ENCODE measurements around the gene C19orf81.
A peak's percentile ranks its signal among the peaks of the same experiment; 100 is the strongest.
"Not testable (repeated sequence)": the region's sequence is repeated elsewhere in the genome, so short reads cannot be mapped to it uniquely, and the experiment has no call there.

The C19orf81 gene

DNA sequence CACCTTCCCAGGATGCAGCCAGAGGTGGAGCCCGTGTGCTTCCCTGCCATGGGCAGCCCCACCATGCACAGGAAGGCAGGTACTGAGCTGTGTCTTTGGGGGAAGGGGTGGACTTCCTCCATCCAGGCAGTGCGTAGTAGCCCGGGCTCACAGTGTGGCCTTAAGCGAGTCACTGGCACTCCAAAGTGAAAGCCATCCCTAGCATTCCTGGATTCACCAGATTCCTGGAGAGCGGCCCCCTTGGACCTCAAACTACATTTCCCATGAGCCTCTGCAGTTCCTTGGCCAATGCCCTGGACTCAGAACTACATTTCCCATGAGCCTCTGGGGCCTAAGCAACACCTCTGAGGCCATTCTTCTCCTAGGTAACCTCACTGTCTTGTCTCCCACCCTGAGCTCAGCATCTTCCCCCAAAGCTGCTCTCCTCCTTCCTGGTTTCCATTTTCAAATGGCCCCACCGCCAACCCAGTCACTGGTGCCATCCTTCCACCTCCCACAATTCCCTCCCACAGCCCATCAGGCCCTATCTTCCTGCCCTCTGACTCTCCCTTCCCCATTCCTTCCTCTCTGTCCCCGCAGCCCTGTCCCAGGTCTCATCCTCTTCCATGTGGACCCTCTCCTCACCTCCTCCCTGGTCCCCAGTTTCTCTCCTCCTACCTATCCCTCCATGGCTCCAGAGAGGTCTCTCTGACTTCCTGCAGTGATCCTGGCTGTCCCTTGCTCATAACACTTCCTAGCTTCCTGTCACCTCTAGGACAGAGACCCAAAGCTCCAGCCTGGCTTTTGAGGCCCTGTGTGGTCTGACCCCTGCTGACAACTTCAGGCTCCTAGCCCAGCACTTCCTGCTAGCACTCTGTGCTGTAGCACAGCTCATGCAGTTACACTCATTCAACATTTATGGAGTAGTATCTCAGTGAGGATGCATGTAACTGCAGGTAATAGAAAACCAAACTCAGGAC lies at the start of gene C19orf81:
C19orf81 (plus strand) TSS at position 13 of the 959 bp plus-strand sequence; CDS start at position 13, 0 bp downstream.
- DNase-seq (ENCODE audit: low read depth in 1 of 2, low spot score in 1 of 2) = no peak

GRCh38 chr19:50601407-50602088 lies 47.7 kb upstream of the C19orf81 start:
- DNase-seq (ENCODE audit: low read depth in 1 of 2, low spot score in 1 of 2) = no peak

DNA sequence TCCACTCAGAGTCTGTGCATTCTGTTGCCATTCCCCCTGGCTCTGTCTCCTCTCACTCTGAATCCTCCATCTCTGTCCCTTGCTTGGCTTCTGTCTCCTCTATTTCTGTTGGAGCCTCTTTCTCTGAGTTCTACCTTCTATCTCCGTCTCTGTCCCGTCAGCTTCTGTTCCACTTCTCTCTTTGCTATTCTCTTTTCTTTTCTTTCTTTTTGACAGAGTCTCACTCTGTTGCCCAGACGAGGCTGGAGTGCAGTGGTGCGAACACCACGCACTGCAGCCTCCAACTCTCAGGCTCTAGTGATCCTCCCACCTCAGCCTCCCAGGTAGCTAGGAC lies 47.2 kb upstream of the C19orf81 start:
- no peak for DNase-seq (ENCODE audit: low read depth in 1 of 2, low spot score in 1 of 2)

- DNase-seq (ENCODE audit: low read depth in 1 of 2, low spot score in 1 of 2) = no peak
These were observed 46.7 kb upstream of the C19orf81 start for GRCh38 chr19:50602496-50602895.

GRCh38 chr19:50602935-50603334 lies 46.3 kb upstream of the C19orf81 start:
- no peak for DNase-seq (ENCODE audit: low read depth in 1 of 2, low spot score in 1 of 2)

DNA sequence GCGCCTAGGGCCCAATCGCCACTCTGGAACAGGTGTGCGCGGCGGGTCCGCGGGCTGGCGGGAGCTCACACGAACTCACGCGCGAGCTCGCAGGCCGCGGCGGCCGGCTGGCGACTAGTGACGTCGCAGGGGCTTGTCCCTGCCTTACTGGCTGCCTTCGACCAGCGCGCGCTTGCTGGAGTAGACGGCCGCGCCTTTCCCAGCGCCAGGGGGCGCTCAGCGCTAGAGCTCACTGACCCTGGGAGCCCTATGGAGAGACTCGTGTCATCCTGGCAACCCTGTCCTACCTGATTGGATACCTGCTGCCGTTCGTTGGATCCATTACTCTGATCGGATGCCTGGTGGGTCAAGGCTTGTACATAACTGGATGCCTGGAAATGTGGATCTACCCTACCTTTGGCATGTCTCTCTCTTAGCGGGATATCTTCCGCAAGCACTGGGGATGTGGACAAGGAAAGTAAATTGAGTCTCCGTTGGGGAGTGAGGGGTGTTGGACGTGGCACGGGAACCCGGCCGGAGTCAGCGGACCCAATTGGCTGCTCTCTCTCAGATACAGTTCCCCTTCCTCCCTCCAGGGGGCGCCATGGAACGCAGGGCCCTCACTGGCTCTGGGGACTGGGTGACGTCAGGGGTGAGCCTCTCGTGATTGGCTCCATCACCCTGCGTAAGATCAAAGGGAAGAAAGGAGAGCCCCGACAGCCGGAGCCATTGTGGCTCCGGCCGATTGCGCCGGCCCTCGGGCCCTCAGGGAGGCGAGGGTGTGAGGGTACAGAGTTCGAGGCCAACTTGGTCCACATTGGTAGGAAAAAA lies 44.8 kb upstream of the C19orf81 start:
- DNase-seq (ENCODE audit: low read depth in 1 of 2, low spot score in 1 of 2) = not testable (repeated sequence)

DNA sequence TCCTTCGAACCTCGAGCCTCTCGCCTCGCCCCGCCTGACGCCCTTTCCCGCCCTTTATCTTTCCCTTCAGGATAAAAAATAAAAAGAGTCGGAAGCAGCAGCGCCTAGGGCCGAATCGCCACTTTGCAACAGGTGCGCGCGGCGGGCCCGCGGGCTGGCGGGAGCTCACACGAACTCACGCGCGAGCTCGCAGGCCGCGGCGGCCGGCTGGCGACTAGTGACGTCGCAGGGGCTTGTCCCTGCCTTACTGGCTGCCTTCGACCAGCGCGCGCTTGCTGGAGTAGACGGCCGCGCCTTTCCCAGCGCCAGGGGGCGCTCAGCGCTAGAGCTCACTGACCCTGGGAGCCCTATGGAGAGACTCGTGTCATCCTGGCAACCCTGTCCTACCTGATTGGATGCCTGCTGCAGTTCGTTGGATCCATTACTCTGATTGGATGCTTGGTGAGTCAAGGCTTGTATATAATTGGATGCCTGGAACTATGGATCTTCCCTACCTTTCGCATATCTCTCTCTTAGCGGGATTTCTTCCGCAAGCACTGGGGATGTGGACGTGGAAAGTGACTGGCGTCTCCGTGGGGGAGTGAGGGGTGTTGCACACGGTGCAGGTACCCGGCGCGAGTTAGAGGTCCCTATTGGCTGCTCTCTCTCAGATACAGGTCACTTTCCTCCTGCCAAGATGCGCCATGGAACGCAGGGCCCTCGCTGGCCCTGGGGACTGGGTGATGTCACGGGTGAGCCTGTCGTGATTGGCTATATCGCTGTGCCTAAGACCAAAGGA lies 43.0 kb upstream of the C19orf81 start:
- not testable (repeated sequence) for DNase-seq (ENCODE audit: low read depth in 1 of 2, low spot score in 1 of 2)

GRCh38 chr19:50607388-50607787 lies 41.9 kb upstream of the C19orf81 start:
- no peak for DNase-seq (ENCODE audit: low read depth in 1 of 2, low spot score in 1 of 2)

DNA sequence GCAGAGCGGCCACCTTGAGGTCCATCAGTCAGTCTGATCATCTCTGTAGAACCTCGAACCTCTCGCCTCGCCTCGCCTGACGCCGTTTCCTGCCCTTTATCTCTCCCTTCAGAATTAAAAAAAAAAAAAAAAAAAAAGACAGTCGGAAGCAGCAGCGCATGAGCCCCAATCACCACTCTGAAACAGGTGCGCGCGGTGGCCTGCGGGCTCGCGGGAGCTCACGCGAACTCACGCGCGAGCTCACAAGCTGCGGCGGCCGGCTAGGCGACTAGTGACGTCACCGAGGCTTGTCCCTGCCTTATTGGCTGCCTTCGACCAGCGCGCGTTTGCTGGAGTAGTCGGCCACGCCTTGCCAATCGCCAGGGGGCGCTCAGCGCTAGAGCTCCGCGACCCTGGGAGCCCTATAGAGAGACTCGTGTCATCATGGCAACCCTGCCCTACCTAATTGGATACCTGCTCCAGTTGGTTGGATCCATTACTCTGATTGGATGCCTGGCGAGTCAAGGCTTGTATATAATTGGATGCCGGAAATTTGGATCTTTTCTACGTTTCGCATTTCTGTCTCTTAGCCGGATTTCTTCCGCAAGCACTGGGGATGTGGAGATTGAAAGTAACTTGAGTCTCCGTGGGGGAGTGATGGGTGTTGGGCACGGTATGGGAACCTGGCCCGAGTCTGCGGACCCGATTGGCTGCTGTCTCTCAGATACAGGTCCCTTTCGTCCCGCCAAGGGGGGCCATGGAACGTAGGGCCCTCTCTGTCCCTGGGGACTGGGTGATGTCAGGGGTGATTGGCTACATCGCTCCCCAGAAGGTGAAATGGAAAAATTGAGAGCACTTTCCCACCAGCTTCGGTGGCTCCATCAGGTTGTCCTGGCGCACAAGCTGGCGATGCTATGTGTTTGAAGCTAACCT lies 41.1 kb upstream of the C19orf81 start:
- peak in 1 of 2 donors; percentile 33 for DNase-seq (ENCODE audit: low read depth in 1 of 2, low spot score in 1 of 2)

DNA sequence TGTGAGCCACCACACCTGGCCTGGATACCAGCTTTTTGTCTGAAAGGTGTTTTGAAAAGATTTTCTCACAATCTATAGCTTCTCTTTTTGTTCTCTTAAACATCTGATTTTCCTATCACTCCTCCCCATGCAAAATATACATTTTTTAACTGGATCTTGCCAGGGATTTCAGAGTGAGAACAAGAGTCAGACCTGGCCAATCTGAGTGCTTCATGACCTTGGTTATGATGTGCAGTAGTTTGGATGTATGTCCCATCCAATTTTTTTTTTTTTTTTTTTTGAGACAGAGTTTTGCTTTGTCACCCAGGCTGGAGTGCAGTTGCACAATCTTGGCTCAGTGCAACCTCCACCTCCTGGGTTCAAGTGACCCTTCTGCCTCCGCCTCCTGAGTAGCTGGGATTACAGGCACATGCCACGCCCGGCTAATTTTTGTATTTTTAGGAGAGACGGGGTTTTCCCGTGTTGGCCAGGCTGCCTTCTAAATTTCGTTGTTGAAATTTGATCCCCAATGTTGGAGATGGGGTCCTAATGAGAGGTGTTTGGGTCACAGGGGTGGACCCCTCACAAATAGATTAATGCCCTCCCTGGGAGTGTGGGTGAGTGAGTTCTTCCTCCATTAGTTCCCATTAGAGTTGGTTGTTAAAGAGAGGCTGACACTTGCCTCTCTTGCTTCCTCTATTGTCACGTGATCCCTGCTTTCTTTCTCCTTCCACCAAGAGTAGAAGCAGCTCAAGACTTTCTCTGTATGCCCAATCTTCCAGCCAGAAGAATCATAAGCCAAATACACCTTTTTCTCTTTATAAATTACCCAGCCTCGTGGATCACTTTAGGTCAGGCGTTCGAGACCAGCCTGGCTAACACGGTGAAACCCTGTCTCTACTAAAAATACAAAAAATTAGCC lies 36.5 kb upstream of the C19orf81 start:
- DNase-seq (ENCODE audit: low read depth in 1 of 2, low spot score in 1 of 2) = not testable (repeated sequence)

DNA sequence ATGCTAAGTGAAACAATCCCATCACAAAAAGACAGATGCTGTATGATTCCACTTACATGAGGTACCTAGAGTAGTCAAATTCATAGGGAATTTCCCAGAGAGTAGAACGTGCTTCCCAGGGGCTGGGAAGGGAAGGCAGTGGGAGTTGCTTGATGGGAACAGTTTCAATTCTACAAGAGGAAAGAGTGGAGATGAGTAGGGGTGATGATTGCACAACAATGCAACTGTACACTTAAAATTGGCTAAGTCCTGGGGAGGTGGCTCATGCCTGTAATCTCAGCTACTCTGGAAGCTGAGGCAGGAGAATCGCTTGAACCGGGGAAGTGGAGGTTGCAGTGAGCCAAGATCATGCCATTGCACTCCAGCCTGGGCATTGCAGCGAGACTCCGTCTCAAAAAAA lies 30.9 kb upstream of the C19orf81 start:
- not testable (repeated sequence) for DNase-seq (ENCODE audit: low read depth in 1 of 2, low spot score in 1 of 2)

GRCh38 chr19:50619184-50619583 lies 30.1 kb upstream of the C19orf81 start:
- not testable (repeated sequence) for DNase-seq (ENCODE audit: low read depth in 1 of 2, low spot score in 1 of 2)

DNA sequence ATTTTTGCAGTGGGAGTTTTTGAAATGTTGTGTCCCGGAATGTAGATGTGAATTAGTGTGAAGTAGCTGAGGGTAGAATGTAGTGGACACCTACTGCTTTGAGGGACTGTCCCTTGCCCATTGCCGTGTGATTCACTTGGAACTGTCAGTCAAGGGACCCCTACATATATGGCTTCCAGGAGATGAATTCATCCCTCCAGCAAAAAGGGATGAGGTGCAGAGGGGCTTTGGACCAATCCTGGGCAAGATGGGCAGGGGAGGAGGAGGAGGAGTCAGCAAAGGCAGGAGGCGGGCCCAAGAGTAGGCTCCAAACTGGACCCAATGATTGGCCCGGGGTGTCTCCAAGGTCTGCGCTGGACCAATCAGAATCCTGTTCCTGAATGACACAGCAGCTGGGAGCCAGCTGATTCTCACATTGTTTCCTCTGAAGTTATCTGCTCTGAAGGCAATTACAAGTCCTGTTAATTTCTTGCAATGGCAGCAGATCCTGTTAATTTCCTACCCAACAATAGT lies 28.8 kb upstream of the C19orf81 start:
- DNase-seq (ENCODE audit: low read depth in 1 of 2, low spot score in 1 of 2) = not testable (repeated sequence)

- DNase-seq (ENCODE audit: low read depth in 1 of 2, low spot score in 1 of 2) = no peak
These were observed 24.2 kb upstream of the C19orf81 start for GRCh38 chr19:50624949-50625600.

- DNase-seq (ENCODE audit: low read depth in 1 of 2, low spot score in 1 of 2) = no peak
These were observed 23.2 kb upstream of the C19orf81 start for GRCh38 chr19:50626011-50626410.

- DNase-seq (ENCODE audit: low read depth in 1 of 2, low spot score in 1 of 2) = no peak
These were observed 22.4 kb upstream of the C19orf81 start for GRCh38 chr19:50626795-50627194.

GRCh38 chr19:50628146-50628545 lies 21.1 kb upstream of the C19orf81 start:
- no peak for DNase-seq (ENCODE audit: low read depth in 1 of 2, low spot score in 1 of 2)

- DNase-seq (ENCODE audit: low read depth in 1 of 2, low spot score in 1 of 2) = no peak
These were observed 20.7 kb upstream of the C19orf81 start for GRCh38 chr19:50628551-50628950.
